GM12801 (cell line): ENCODE data around the gene ARHGAP31.

ENCODE experiments used
- TF ChIP-seq, protein P1 (sequence below): IDR thresholded peaks from one replicate; pipeline ENCODE4 v1.5.1; 2011; ENCODE audit warnings: control low read depth; ENCODE audit not compliant: insufficient read length; ENCODE audit errors: extremely low read depth

Gene ARHGAP31

DNA sequence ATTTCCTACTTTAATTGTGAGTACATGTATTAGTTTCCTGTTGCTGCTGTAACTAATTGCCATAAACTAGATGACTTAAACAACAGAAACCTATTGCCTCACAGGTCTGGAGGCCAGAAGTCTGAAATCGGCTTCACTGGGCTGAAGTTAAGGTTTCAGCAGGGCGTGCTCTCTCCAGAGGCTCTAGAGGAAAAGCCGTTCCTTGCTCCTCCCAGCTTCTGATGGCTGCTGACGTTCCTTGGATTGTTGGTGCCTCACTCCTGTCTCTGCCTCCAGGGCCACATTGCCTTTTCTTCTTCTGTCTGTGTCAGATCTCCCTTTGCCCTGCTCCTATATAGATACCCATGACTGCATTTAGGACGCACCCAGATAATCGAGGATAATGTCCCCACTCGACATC is 80.9 kb downstream of the ARHGAP31 start:
- TF ChIP-seq, protein P1, sequence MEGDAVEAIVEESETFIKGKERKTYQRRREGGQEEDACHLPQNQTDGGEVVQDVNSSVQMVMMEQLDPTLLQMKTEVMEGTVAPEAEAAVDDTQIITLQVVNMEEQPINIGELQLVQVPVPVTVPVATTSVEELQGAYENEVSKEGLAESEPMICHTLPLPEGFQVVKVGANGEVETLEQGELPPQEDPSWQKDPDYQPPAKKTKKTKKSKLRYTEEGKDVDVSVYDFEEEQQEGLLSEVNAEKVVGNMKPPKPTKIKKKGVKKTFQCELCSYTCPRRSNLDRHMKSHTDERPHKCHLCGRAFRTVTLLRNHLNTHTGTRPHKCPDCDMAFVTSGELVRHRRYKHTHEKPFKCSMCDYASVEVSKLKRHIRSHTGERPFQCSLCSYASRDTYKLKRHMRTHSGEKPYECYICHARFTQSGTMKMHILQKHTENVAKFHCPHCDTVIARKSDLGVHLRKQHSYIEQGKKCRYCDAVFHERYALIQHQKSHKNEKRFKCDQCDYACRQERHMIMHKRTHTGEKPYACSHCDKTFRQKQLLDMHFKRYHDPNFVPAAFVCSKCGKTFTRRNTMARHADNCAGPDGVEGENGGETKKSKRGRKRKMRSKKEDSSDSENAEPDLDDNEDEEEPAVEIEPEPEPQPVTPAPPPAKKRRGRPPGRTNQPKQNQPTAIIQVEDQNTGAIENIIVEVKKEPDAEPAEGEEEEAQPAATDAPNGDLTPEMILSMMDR, result no peak

DNA sequence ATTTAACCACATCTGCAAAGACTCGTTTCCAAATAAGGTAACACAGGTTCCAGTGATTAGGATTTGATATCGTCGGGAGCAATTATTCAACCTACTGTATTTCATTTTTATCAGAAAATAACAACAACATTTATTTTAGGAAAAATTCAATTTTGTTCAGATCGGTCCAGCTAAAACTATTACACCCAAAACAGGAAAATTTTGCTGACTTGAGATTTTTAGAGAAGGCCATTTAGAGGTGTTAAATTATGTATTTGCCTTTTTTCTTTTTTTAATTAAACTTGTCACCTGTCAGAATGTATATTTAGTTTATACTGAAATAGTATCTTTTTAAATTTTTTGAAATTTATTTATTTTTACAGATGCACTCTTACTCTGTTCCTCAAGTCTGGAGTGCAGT is 81.3 kb downstream of the ARHGAP31 start:
- TF ChIP-seq, protein P1, result no peak

DNA sequence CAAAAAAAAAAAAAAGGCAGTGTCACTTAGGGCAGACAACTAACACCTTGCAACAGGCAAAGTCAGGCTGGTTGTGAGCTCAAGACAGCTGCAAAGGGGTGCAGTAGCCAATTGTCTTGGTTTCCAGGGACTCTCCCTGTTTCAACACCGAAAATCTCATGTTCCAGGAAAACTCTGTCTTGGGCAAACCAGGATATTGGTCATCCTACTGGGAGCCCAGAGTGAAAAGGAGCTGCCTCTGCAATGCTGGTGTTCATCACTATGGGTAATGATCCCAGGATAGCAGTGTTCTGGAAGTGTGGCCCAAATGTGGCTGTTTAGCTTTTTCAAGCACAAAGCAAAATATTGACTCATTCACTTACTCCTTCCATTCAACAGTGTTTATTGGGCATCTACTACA is 82.6 kb downstream of the ARHGAP31 start:
- TF ChIP-seq, protein P1, result no peak

DNA sequence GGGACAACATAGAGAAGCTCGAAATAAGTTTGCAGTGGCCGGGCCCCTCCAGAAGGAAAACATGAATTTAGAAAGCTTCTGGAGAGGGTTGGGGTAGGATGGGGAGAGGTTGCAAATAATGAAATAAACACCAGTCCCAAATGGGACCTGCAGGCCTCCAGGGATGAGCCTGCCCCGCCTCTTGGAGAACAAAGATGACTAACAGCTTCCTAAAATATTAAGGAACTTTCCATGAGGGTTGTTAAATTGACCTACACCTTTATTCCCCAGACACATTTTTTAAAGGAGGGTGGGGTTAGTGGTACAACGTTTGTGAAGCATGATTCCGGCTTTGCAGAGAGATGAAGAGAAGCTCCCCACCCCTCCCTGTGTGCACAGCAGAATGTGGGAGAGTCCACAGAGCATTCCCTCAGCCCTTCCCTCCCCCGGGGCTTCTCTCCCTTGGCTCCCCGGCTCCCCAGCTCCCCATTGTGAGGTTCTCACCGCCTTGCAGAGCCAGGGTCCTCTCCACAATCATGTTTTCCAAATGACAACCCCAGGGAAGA is 84.1 kb downstream of the ARHGAP31 start:
- TF ChIP-seq, protein P1, result no peak

DNA sequence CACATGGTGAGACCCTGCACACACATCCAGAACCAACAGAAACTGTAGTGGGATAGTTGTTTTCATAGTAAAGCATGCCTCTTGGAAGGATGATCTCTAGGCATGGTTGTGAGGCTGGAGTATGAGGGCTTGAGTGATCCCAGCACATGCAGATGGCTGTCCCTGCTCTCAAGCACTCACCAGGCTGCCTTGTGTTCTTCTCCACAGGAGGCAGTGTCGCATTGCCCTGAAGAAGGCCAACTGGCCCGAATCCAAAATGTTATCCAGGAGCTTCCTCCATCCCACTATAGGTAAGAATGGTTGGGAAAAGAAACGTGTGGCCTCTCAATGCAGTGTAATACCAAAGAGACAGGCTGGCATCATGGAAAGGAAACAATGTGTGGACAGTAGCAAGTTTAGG is 86.5 kb downstream of the ARHGAP31 start:
- TF ChIP-seq, protein P1, result no peak

DNA sequence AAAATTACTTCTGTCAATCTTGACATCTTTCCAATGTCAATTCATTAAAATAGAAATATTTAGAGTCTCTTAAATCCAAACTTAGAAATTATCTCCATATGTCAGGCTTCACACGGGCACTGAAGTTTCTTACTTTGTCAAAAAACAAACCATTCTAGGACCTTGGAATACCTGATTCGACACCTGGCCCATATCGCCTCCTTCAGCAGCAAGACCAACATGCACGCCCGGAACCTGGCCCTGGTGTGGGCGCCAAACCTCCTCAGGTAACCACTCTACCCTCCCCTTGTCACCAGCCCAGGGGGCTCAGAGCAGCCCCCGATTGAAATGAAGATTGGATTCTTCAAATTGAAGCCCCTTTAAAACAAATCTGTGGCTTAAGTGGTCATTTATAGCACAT is 88.0 kb downstream of the ARHGAP31 start:
- TF ChIP-seq, protein P1, result no peak

DNA sequence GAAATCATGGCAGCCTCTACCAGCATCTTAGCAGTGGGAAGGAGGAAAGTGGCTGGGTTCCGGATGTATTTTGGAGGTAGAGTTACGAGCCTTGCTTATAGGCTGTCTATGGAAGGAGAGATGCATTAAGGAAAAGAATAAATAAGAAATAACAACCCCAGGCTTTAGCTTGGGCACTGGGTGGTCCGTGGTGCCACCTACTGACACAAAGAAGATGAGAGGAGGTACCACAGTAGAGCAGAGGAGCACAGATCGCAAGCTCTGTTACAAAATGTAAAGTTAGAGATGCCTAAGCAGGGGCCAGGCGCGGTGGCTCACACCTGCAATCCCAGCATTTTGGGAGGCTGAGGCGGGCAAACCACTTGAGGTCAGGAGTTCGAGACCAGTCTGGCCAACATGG is 94.4 kb downstream of the ARHGAP31 start:
- TF ChIP-seq, protein P1, result no peak

DNA sequence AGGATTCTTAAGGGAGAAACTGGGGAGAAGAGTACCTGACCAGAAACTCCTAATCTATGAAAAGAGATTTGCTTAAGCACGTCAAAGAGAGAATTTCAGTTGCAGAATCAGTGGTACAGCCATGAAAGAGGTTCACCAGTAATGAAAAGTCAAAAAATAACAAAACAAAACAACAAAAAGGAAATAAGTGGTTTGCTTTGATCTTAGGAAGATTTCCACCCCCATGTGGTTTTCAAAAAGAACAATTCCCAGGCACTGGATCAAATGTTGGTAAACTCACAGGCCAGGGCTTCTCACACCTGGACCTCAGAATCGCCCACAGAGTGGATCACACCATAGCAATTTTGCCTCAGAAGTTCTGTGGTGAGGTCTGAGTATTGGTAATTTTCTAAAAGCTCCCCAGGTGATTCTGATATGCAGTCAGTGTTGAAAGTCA is 101.8 kb downstream of the ARHGAP31 start:
- TF ChIP-seq, protein P1, result no peak
